Measurements from ENCODE around the gene KCNK15. TPM values are rescaled to one million over a fixed set of nuclear protein-coding genes. Genes with fewer than 3 reads are reported as not detected.

The KCNK15 gene
- total and polyA plus RNA-seq, 9 of the 15 experiments (the other 6 are each of a cell fraction or from before 2014, with no cell fraction given), result 0.03 to 0.30 (median 0.17) TPM; not detected in 5

GRCh38 chr20:44705364-44706094 lies 40.1 kb upstream of the KCNK15 start:
- in situ Hi-C loops (cut with MboI), result no loop called here
- no TSS peak for BruUV-seq (replicated peaks)
- DNase-seq (ENCODE audit: extremely low read depth in 1 of 4, low spot score in 3 of 4), result no peak
- Histone ChIP-seq H3K36me3 (ENCODE audit: control insufficient read depth, insufficient read depth, low read length) (no peaks in the 10 kb centered on the region), H3K9me1 (ENCODE audit: control insufficient read depth, insufficient read depth, low read length) (no peaks in the 10 kb centered on the region), H3K4me1 (replicated peaks in 1 of 2; ENCODE audit: control insufficient read depth in 2 of 2, insufficient read depth in 2 of 2, low read length in 2 of 2) (no peaks in the 10 kb centered on the region), H3K4me2 (ENCODE audit: insufficient read depth, low read length) (no peak overlapping the region), H3K9me3 (replicated peaks; ENCODE audit: control insufficient read depth, insufficient read depth, low read depth, low read length) (no peaks in the 10 kb centered on the region), H3K79me2 (ENCODE audit: control insufficient read depth, insufficient read depth, low read length) (no peaks in the 10 kb centered on the region), H4K20me1 (replicated peaks; ENCODE audit: control insufficient read depth, insufficient read depth, low read length) (0 out of 2 replicates have a peak, but pooled peaks cover 4% of the 10 kb centered on the region), H3K4me3 (no peak overlapping the region), H3K9ac (ENCODE audit: insufficient read depth in 1 of 2, low read depth in 2 of 2, low read length in 2 of 2) (no peak overlapping the region), H3K27ac (ENCODE audit: extremely low read depth, low read depth, low read length) (no peak overlapping the region), H2AFZ (ENCODE audit: low read depth, low read length) (no peak overlapping the region), H3K27me3 (ENCODE audit: control insufficient read depth in 2 of 2, insufficient read depth in 2 of 2, low read length in 2 of 2) (peaks cover 25 to 47% of the 10 kb centered on the region in 2 experiments)
- no peak for FAIRE-seq
- no peak for ATAC-seq
- WGBS (ENCODE audit: insufficient coverage, low coverage, missing lambda C conversion rate), result 2% methylated on average over 4 of the region's 4 CpGs
- ChIA-PET CTCF (ENCODE audit: low intra/inter-chr PET ratio) (no interaction called here), POLR2A (interaction anchor here (0.7 to 1.2 kb wide), 3 partner anchors 12 to 183 kb away, joined by 3 to 7 read pairs (median 3); no protein-coding TSS in a partner anchor)
- intact Hi-C loops (cut with micrococcal nuclease), result no loop called here
- TF ChIP-seq ESRRB (CRISPR knock-in tag; IDR thresholded peaks at IDR 0.05; ENCODE audit: borderline replicate concordance), result no peak
- TF ChIP-seq SUPT5H (IDR thresholded peaks at IDR 0.05), result no peak
- no peak for TF ChIP-seq FOXP1 (CRISPR knock-in tag; IDR thresholded peaks at IDR 0.05)
- TF ChIP-seq AFF1 (IDR thresholded peaks at IDR 0.05; ENCODE audit: low read depth in 1 of 2, partially characterized antibody in 2 of 2), result no peak
- TF ChIP-seq SNAPC5 (CRISPR knock-in tag; IDR thresholded peaks at IDR 0.05), result no peak
- TF ChIP-seq, protein P1, sequence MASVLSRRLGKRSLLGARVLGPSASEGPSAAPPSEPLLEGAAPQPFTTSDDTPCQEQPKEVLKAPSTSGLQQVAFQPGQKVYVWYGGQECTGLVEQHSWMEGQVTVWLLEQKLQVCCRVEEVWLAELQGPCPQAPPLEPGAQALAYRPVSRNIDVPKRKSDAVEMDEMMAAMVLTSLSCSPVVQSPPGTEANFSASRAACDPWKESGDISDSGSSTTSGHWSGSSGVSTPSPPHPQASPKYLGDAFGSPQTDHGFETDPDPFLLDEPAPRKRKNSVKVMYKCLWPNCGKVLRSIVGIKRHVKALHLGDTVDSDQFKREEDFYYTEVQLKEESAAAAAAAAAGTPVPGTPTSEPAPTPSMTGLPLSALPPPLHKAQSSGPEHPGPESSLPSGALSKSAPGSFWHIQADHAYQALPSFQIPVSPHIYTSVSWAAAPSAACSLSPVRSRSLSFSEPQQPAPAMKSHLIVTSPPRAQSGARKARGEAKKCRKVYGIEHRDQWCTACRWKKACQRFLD (CRISPR knock-in tag; IDR thresholded peaks at IDR 0.05), result no peak
- TF ChIP-seq, protein P2, sequence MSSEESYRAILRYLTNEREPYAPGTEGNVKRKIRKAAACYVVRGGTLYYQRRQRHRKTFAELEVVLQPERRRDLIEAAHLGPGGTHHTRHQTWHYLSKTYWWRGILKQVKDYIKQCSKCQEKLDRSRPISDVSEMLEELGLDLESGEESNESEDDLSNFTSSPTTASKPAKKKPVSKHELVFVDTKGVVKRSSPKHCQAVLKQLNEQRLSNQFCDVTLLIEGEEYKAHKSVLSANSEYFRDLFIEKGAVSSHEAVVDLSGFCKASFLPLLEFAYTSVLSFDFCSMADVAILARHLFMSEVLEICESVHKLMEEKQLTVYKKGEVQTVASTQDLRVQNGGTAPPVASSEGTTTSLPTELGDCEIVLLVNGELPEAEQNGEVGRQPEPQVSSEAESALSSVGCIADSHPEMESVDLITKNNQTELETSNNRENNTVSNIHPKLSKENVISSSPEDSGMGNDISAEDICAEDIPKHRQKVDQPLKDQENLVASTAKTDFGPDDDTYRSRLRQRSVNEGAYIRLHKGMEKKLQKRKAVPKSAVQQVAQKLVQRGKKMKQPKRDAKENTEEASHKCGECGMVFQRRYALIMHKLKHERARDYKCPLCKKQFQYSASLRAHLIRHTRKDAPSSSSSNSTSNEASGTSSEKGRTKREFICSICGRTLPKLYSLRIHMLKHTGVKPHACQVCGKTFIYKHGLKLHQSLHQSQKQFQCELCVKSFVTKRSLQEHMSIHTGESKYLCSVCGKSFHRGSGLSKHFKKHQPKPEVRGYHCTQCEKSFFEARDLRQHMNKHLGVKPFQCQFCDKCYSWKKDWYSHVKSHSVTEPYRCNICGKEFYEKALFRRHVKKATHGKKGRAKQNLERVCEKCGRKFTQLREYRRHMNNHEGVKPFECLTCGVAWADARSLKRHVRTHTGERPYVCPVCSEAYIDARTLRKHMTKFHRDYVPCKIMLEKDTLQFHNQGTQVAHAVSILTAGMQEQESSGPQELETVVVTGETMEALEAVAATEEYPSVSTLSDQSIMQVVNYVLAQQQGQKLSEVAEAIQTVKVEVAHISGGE (CRISPR knock-in tag; IDR thresholded peaks at IDR 0.05), result no peak
- no peak for TF ChIP-seq ZKSCAN1 (IDR thresholded peaks at IDR 0.05; ENCODE audit: low read depth, low read length)
- TF ChIP-seq NCOA2 (IDR thresholded peaks at IDR 0.05; ENCODE audit: partially characterized antibody in 2 of 2), result no peak
- no peak for TF ChIP-seq CBX1 (IDR thresholded peaks at IDR 0.05; ENCODE audit: low read depth)
- TF ChIP-seq ZNF165 (CRISPR knock-in tag; IDR thresholded peaks at IDR 0.05; ENCODE audit: borderline replicate concordance), result no peak
